Body of pancreas (tissue), 4 donors: ENCODE results near the gene DDX41. TPM values are rescaled to one million over a fixed set of nuclear protein-coding genes. Genes with fewer than 3 reads are reported as not detected.

Experiments
- ATAC-seq: fragments of 150-250 bp; one replicate; pipeline ENCODE4 v1.9.1; 2016
- DNase-seq, 4 donors: peaks; one replicate each; pipeline ENCODE4 v3.0.0-alpha.2; 2019
- H3K27ac ChIP-seq, 4 donors: fragments of 200-600 bp; sonication (generic); 1 replicate in 3 of 4; 2 replicates in 1 of 4; pipeline versions ENCODE4 v1.5.1 to v1.6.1; 2016 to 2019; ENCODE audit warnings: mild to moderate bottlenecking in 1 of 4, mixed read lengths in 1 of 4, moderate library complexity in 1 of 4
- H3K27me3 ChIP-seq, 2 donors: fragments of 200-600 bp; sonication (generic); one replicate each; pipeline ENCODE4 v1.6.0; 2016; ENCODE audit warnings: mild to moderate bottlenecking in 1 of 2
- H3K36me3 ChIP-seq, 2 donors: fragments of 200-600 bp; sonication (generic); replicated peaks in 1 of 2; 2 replicates each; pipeline ENCODE4 v1.5.1; 2016; ENCODE audit warnings: low read depth in 2 of 2; ENCODE audit not compliant: insufficient read depth in 1 of 2
- H3K4me1 ChIP-seq: fragments of 200-600 bp; sonication (generic); one replicate; pipeline ENCODE4 v1.6.0; 2016
- H3K4me3 ChIP-seq, 2 donors: fragments of 200-600 bp; sonication (generic); 1 replicate in 1 of 2; 2 replicates in 1 of 2; pipeline ENCODE4 v1.5.1; 2016 to 2019
- H3K9me3 ChIP-seq, 3 donors: fragments of 200-600 bp; sonication (generic); 1 replicate in 2 of 3; 2 replicates in 1 of 3; pipeline ENCODE4 v1.5.1; 2016
- CTCF ChIP-seq, 7 experiments: fragments of 450-650 bp in 4 of 7; fragments of 200-600 bp in 3 of 7; sonication (generic) in 3 of 7; IDR thresholded peaks; one replicate each; pipeline ENCODE4 v1.5.1; 2016 to 2019; ENCODE audit warnings: antibody characterized with exemption in 7 of 7
- POLR2A ChIP-seq, 3 donors: fragments of 450-650 bp; IDR thresholded peaks; one replicate each; pipeline ENCODE4 v1.6.1; 2016; ENCODE audit warnings: antibody characterized with exemption in 3 of 3, mild to moderate bottlenecking in 2 of 3
- WGBS, 2 donors: methylation state at CpG; one replicate each; pipeline ENCODE4 v1.1.5; 2017; 5-methylcytosine and 5-hydroxymethylcytosine counted together
- intact Hi-C: fragments of 100-400 bp; cut with DNase I; formaldehyde crosslinking; loops from one replicate; pipeline ENCODE4 v1.15.1; 2023
- total RNA-seq, 2 donors: library from RNA; depleted of rRNA; stranded (reverse); fragments of >200 nt; gene quantifications; one replicate each; pipeline ENCODE4 v1.1.0, GENCODE V29; 2016

DDX41 gene
- total RNA-seq, 2 donors from 2014 or later = 86.1 to 115 TPM

DNA sequence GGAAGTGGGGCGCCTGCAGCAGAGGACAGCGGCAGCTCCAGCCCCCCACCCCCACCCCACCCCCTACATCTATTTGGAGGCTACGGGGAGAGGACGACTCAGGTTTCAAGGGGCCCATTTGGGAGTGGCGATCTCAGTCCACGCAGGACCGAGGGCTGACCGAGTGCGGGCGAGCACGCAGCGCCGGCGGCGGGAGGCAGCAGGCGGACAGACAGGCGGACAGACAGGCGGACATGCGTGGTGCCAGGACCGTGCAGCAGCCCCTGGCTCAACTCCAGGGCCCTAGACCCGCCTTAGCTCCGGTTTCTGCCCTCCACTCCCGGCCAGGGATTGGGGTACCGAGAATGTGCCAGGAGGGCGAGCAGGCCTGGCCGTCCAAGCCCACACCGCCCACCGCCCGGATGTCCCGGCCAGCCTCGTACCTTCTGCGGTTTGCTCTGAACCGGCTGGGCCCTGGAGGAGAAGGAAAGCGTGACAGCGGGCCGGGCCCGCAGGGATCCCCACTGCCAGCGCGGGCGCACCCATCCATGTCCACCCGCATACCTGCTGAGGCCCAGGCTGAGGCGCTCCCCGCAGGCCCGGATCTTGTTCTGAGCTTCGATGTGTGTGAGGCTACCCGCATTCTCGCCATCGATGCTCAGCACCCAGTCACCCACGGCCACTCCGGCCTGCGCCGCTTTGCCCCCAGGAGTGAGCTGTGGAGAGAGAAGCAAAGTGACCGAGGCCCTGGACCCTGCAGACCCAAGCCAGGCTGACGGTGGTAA, 24.6 kb downstream of the DDX41 start:
- intact Hi-C loops = no loop called here
- no peak overlapping the region for H3K27ac ChIP-seq
- H3K9me3 ChIP-seq = no peaks in the 10 kb centered on the region
- TF ChIP-seq CTCF (IDR thresholded peaks at IDR 0.05) = no peak
- TF ChIP-seq POLR2A (IDR thresholded peaks at IDR 0.05) = no peak
- ATAC-seq = no peak
- H3K36me3 ChIP-seq = no peaks in the 10 kb centered on the region
- no peaks in the 10 kb centered on the region for H3K27me3 ChIP-seq
- no peak overlapping the region for H3K4me3 ChIP-seq
- WGBS, 2 donors = 92 to 96% methylated on average over 17 to 47 of the region's 54 CpGs
- peaks cover 23% of the 10 kb centered on the region for H3K4me1 ChIP-seq
- DNase-seq = no peak

DNA sequence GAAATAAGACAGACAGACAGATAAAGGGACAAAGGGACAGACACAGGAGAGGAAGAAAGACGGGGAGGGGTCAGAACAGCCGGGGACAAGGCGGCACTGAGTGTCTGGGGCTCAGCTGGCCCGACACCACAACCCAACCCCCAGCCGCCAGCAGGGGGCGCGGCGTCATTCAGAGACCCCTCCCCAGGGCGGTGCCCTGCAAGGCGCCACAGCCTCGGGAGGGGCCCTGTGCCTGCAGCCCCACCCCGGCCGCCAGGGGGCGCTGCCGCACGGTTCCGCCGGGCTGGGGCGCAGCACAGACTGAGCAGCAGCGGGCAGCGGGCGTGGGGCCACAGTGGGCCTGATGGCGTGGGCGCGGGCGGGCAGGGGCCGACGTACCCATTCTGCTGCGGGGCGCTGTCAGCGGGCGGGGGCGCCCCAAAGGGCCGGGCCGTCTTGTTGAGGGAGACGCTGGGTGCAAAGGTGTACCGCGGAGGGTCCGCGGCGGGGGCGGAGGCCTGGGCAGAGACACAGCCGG, 25.3 kb downstream of the DDX41 start:
- Histone ChIP-seq H3K36me3 (no peaks in the 10 kb centered on the region), H3K27me3 (no peaks in the 10 kb centered on the region), H3K4me1 (peaks cover 16% of the 10 kb centered on the region), H3K27ac (no peak overlapping the region), H3K9me3 (no peaks in the 10 kb centered on the region), H3K4me3 (no peak overlapping the region)
- intact Hi-C loops = no loop called here
- DNase-seq (peak in 1 of 4 donors; percentile 29), ATAC-seq (no peak)
- peak in 6 of 7 experiments; percentile 12 to 40 (median 25) for TF ChIP-seq CTCF (IDR thresholded peaks at IDR 0.05)
- no peak for TF ChIP-seq POLR2A (IDR thresholded peaks at IDR 0.05)
- 68 to 74% methylated on average over 37 to 42 of the region's 43 CpGs for WGBS, 2 donors

GRCh38 chr5:177490992-177491391, 25.8 kb downstream of the DDX41 start:
- Histone ChIP-seq H3K27me3 (no peaks in the 10 kb centered on the region), H3K4me1 (peaks cover 11% of the 10 kb centered on the region), H3K4me3 (no peak overlapping the region), H3K36me3 (no peaks in the 10 kb centered on the region), H3K27ac (no peak overlapping the region), H3K9me3 (no peaks in the 10 kb centered on the region)
- ATAC-seq = no peak
- intact Hi-C loops = no loop called here
- no peak for TF ChIP-seq CTCF (IDR thresholded peaks at IDR 0.05)
- 93 to 94% methylated on average over 16 of the region's 16 CpGs for WGBS, 2 donors
- DNase-seq = no peak

DNA sequence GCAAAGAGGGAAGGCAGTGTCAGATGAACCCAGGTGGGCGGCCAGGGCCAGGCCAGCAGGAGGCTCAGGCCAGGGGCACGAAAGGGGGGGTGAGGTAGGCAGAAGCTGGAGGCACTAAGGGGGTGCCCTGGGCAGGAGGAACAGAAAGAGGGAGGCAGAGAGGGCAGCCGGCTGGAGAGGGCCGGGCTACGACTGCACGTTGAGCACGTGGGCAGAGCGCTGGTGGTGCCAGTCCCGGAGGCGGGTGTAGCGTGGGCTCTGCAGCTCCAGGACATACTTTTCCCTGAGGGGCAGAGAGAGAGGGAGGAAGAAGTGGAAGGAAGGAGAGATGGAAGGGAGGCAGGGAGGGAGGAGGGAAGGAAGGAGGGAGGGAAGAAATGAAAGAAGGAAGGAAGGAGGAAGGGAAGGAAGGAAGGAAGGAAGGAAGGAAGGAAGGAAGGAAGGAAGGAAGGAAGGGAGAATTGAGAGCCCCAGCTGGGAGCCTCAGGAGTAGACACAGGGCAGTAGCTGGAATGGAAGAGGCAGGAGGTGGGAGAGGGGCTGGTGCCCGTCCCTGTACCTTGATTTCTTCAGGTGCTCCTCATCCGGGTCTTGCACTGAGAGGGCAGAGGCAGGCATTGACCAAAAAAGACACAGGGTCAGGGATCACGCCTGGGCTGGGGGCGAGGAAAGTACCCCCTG, 26.3 kb downstream of the DDX41 start:
- Histone ChIP-seq H3K9me3 (no peaks in the 10 kb centered on the region), H3K4me3 (no peak overlapping the region), H3K36me3 (no peaks in the 10 kb centered on the region), H3K27me3 (no peaks in the 10 kb centered on the region), H3K4me1 (peaks cover 9% of the 10 kb centered on the region), H3K27ac (no peak overlapping the region)
- no peak for TF ChIP-seq CTCF (IDR thresholded peaks at IDR 0.05)
- no peak for TF ChIP-seq POLR2A (IDR thresholded peaks at IDR 0.05)
- no peak for ATAC-seq
- no peak for DNase-seq
- intact Hi-C loops = no loop called here
- 90 to 92% methylated on average over 15 of the region's 15 CpGs for WGBS, 2 donors
